Renal pelvis (tissue), 3 donors: ENCODE data around the gene ARMC7. TPM values are rescaled to one million over a fixed set of nuclear protein-coding genes. Genes with fewer than 3 reads are reported as not detected.

Source experiments
- polyA plus RNA-seq, 3 donors: library from polyadenylated mRNA; unstranded; fragments of 120-200 nt; gene quantifications; one replicate each; pipeline ENCODE4 v1.2.1, GENCODE V29; 2013; ENCODE audit not compliant: insufficient read length in 3 of 3

Gene ARMC7
- polyA plus RNA-seq, 3 donors: 17.3 to 19.1 (median 18.9) TPM

Other genes starting within 250 kb of the ARMC7 start
- 10 to 100 TPM in 2 of 3 donors, 1 to 10 TPM in 1; 9.1 to 12.0 (median 10.0) TPM for gene FDXR, start 237.0 kb upstream of the ARMC7 start, polyA plus RNA-seq
- under 1 TPM; 0.53 to 0.83 (median 0.68) TPM for gene FADS6, start 216.3 kb upstream of the ARMC7 start, polyA plus RNA-seq
- gene USH1G, start 186.7 kb upstream of the ARMC7 start, polyA plus RNA-seq: 1 to 10 TPM in 2 of 3 donors, under 1 TPM in 1; 0.77 to 1.1 (median 1.1) TPM
- not detected for gene OTOP2, start 185.7 kb upstream of the ARMC7 start, polyA plus RNA-seq
- gene OTOP3, start 174.1 kb upstream of the ARMC7 start, polyA plus RNA-seq: not detected
- gene HID1, start 137.2 kb upstream of the ARMC7 start, polyA plus RNA-seq: 10 to 100 TPM; 15.3 to 16.9 (median 16.6) TPM
- 10 to 100 TPM in 2 of 3 donors, 1 to 10 TPM in 1; 8.2 to 12.0 (median 12.0) TPM for gene CDR2L, start 122.3 kb upstream of the ARMC7 start, polyA plus RNA-seq
- 10 to 100 TPM; 27.4 to 31.3 (median 29.5) TPM for gene MRPL58, start 97.3 kb upstream of the ARMC7 start, polyA plus RNA-seq
- gene ATP5PD, start 63.0 kb upstream of the ARMC7 start, polyA plus RNA-seq: 100 to 1,000 TPM; 299 to 318 (median 307) TPM
- gene KCTD2, start 62.7 kb upstream of the ARMC7 start, polyA plus RNA-seq: 10 to 100 TPM; 31.0 to 33.9 (median 32.8) TPM
- gene SLC16A5, start 22.0 kb upstream of the ARMC7 start, polyA plus RNA-seq: 10 to 100 TPM; 27.4 to 42.7 (median 39.8) TPM
- gene NT5C, start 21.8 kb downstream of the ARMC7 start, polyA plus RNA-seq: 10 to 100 TPM; 52.8 to 72.7 (median 69.7) TPM
- gene JPT1, start 44.5 kb downstream of the ARMC7 start, polyA plus RNA-seq: 100 to 1,000 TPM in 2 of 3 donors, 10 to 100 TPM in 1; 86.5 to 109 (median 103) TPM
- 100 to 1,000 TPM; 651 to 676 (median 657) TPM for gene SUMO2, start 73.0 kb downstream of the ARMC7 start, polyA plus RNA-seq
- 10 to 100 TPM; 66.4 to 82.0 (median 78.2) TPM for gene NUP85, start 95.7 kb downstream of the ARMC7 start, polyA plus RNA-seq
- 10 to 100 TPM; 38.2 to 49.9 (median 47.9) TPM for gene GGA3, start 151.6 kb downstream of the ARMC7 start, polyA plus RNA-seq
- 10 to 100 TPM; 72.9 to 80.1 (median 79.4) TPM for gene MRPS7, start 151.9 kb downstream of the ARMC7 start, polyA plus RNA-seq
- 10 to 100 TPM; 21.8 to 22.8 (median 22.3) TPM for gene MIF4GD, start 161.3 kb downstream of the ARMC7 start, polyA plus RNA-seq
- 10 to 100 TPM in 1 of 3 donors, 1 to 10 TPM in 2; 7.1 to 13.0 (median 8.4) TPM for gene SLC25A19, start 179.5 kb downstream of the ARMC7 start, polyA plus RNA-seq